Natural killer cell (primary cell): ENCODE results near the gene ZNF593OS. TPM values are rescaled to one million over a fixed set of nuclear protein-coding genes. Genes with fewer than 3 reads are reported as not detected.

Experiments used
- ATAC-seq, 3 donors: fragments of 150-1000 bp in 2 of 3; fragments of 200-7000 bp in 1 of 3; cut with Tn5 transposase; 1 replicate in 1 of 3; 2 replicates in 2 of 3; pipeline ENCODE4 v1.10.0; 2021; ENCODE audit warnings: mild to moderate bottlenecking in 2 of 3, moderate library complexity in 2 of 3
- DNase-seq, 2 donors: peaks; one replicate each; pipeline versions ENCODE4 v3.0.0 to v3.0.0-alpha.2; 2013 to 2021; ENCODE audit warnings: mixed read lengths in 1 of 2
- H3K27ac ChIP-seq: one replicate; pipeline ENCODE4 v1.5.1; 2013; ENCODE audit warnings: mild to moderate bottlenecking, low read length
- H3K27me3 ChIP-seq: one replicate; pipeline ENCODE4 v1.6.1; 2013; ENCODE audit warnings: low read length; ENCODE audit not compliant: control insufficient read depth, insufficient read depth
- H3K36me3 ChIP-seq: one replicate; pipeline ENCODE4 v1.6.1; 2013; ENCODE audit warnings: low read length; ENCODE audit not compliant: control insufficient read depth, insufficient read depth
- H3K4me1 ChIP-seq: one replicate; pipeline ENCODE4 v1.6.1; 2013; ENCODE audit warnings: low read length; ENCODE audit not compliant: control insufficient read depth, insufficient read depth
- H3K4me3 ChIP-seq: one replicate; pipeline ENCODE4 v1.5.1; 2013; ENCODE audit warnings: low read length
- H3K9me3 ChIP-seq: one replicate; pipeline ENCODE4 v1.6.1; 2013; ENCODE audit warnings: low read length; ENCODE audit not compliant: control insufficient read depth, insufficient read depth
- H3K27ac Mint-ChIP-seq, 2 donors: one replicate each; pipeline ENCODE4 v1.8.0; 2022; ENCODE audit warnings: mild to moderate bottlenecking in 2 of 2, mixed read lengths in 2 of 2, moderate library complexity in 1 of 2
- H3K27me3 Mint-ChIP-seq, 2 donors: one replicate each; pipeline ENCODE4 v1.8.0; 2022; ENCODE audit warnings: low read depth in 2 of 2, mixed read lengths in 2 of 2
- H3K36me3 Mint-ChIP-seq: one replicate; pipeline ENCODE4 v1.8.0; 2022; ENCODE audit warnings: mixed read lengths
- H3K4me1 Mint-ChIP-seq, 2 donors: one replicate each; pipeline ENCODE4 v1.8.0; 2022; ENCODE audit warnings: mixed read lengths in 2 of 2
- H3K4me3 Mint-ChIP-seq: one replicate; pipeline ENCODE4 v1.8.0; 2022; ENCODE audit warnings: mild to moderate bottlenecking, moderate library complexity, mixed read lengths
- H3K9me3 Mint-ChIP-seq, 2 donors: one replicate each; pipeline ENCODE4 v1.8.0; 2022; ENCODE audit warnings: mixed read lengths in 2 of 2
- WGBS: methylation state at CpG from one replicate; pipeline ENCODE4 v1.1.7; 2013; ENCODE audit warnings: missing lambda C conversion rate; ENCODE audit not compliant: insufficient coverage; 5-methylcytosine and 5-hydroxymethylcytosine counted together
- intact Hi-C: fragments of 100-400 bp; cut with micrococcal nuclease; formaldehyde crosslinking; loops from one replicate; pipeline ENCODE4 v1.14.2; 2022
- total RNA-seq, 4 donors: library from RNA; stranded (reverse); fragments of 120-200 nt in 1 of 4; gene quantifications; one replicate each; pipeline versions ENCODE4 v1.2.3 to v1.2.4, GENCODE V29; 2013 to 2022
- TF ChIP-seq, protein P1 (sequence below): fragments of 200-600 bp; IDR thresholded peaks from one replicate; pipeline ENCODE4 v1.8.0; 2022; ENCODE audit warnings: antibody characterized with exemption

The ZNF593OS gene
- total RNA-seq, 3 donors from 2014 or later (not counting 1 experiment from before 2014, with no cell fraction given) = not detected

DNA sequence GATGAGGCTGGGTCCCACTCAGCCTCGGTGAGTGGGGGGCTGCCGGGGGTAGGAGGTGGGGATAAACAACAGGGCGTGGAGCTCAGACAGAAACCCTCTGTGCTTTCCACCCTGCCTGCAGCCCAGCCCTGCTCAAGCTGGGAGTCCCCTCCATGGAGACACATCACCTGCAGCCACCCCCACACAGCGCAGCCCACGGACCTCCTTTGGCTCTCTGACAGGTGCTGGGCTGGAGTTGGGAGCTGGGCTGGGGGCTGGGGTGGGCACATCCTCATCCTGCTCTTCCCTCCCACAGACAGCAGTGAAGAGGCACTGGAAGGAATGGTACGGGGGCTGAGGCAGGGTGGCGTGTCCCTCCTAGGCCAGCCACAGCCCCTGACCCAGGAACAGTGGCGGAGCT is 16.8 kb upstream of the ZNF593OS start:
- TF ChIP-seq, protein P1, sequence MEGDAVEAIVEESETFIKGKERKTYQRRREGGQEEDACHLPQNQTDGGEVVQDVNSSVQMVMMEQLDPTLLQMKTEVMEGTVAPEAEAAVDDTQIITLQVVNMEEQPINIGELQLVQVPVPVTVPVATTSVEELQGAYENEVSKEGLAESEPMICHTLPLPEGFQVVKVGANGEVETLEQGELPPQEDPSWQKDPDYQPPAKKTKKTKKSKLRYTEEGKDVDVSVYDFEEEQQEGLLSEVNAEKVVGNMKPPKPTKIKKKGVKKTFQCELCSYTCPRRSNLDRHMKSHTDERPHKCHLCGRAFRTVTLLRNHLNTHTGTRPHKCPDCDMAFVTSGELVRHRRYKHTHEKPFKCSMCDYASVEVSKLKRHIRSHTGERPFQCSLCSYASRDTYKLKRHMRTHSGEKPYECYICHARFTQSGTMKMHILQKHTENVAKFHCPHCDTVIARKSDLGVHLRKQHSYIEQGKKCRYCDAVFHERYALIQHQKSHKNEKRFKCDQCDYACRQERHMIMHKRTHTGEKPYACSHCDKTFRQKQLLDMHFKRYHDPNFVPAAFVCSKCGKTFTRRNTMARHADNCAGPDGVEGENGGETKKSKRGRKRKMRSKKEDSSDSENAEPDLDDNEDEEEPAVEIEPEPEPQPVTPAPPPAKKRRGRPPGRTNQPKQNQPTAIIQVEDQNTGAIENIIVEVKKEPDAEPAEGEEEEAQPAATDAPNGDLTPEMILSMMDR = no peak
- Mint-ChIP-seq H3K36me3 (no peaks in the 10 kb centered on the region), H3K4me1 (peaks cover 0 to 4% of the 10 kb centered on the region in 2 donors), H3K27me3 (peaks cover 0 to 3% of the 10 kb centered on the region in 2 donors), H3K9me3 (no peaks in the 10 kb centered on the region), H3K4me3 (no peak overlapping the region), H3K27ac (no peak overlapping the region)
- H3K4me1 ChIP-seq = no peaks in the 10 kb centered on the region
- no peak overlapping the region for H3K4me3 ChIP-seq
- H3K27me3 ChIP-seq = no peaks in the 10 kb centered on the region
- H3K27ac ChIP-seq = no peak overlapping the region
- no peaks in the 10 kb centered on the region for H3K36me3 ChIP-seq
- no peak for DNase-seq
- no peak for ATAC-seq
- no peaks in the 10 kb centered on the region for H3K9me3 ChIP-seq
- intact Hi-C loops = no loop called here
- 93% methylated on average over 8 of the region's 8 CpGs for WGBS

DNA sequence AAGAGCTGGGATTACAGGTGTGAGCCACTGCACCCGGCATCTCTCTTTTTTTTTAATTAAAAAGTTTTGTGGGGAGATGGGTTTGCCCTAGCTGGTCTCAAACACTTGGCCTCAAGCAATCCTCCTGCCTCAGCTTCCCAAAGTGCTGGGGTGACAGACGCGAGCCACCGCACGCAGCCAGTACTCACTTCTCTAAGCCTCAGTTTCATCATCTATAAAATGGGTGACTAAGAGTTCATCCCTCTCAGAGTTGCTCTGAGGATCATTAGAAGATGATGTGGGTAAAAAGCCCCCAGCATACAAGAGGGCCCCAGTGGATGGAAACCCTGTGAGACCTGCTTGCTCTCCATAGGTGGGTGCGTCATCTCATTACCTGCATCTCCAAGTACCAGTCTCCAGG is 16.2 kb upstream of the ZNF593OS start:
- Mint-ChIP-seq H3K4me3 (no peak overlapping the region), H3K27me3 (peaks cover 0 to 3% of the 10 kb centered on the region in 2 donors), H3K36me3 (no peaks in the 10 kb centered on the region), H3K9me3 (no peaks in the 10 kb centered on the region), H3K27ac (no peak overlapping the region), H3K4me1 (peaks cover 0 to 4% of the 10 kb centered on the region in 2 donors)
- Histone ChIP-seq H3K27me3 (no peaks in the 10 kb centered on the region), H3K4me3 (no peak overlapping the region), H3K27ac (no peak overlapping the region), H3K36me3 (no peaks in the 10 kb centered on the region), H3K9me3 (no peaks in the 10 kb centered on the region), H3K4me1 (no peaks in the 10 kb centered on the region)
- TF ChIP-seq, protein P1 = no peak
- no peak for DNase-seq
- intact Hi-C loops = no loop called here
- ATAC-seq = no peak
- WGBS = 96% methylated on average over 4 of the region's 6 CpGs

DNA sequence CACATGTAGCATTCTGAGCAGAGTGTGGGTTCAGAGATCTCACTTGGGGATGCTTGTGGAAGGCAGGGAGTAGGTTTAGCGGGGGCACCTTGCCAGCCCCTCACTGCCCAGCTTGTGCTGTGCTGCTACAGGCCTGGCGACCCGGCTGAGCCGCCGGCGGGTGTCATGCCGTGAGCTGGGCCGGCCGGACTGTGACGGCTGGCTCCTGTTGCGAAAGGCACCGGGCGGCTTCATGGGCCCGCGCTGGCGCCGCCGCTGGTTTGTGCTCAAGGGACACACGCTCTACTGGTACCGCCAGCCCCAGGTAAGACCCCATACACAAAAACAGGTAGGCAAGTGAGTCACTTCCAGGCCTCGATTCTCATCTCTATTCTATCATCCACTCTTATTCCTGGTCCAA is 13.3 kb upstream of the ZNF593OS start:
- Histone ChIP-seq H3K4me1 (no peaks in the 10 kb centered on the region), H3K36me3 (no peaks in the 10 kb centered on the region), H3K27ac (no peak overlapping the region), H3K4me3 (no peak overlapping the region), H3K9me3 (no peaks in the 10 kb centered on the region), H3K27me3 (no peaks in the 10 kb centered on the region)
- no peaks in the 10 kb centered on the region for H3K9me3 Mint-ChIP-seq
- DNase-seq (no peak), ATAC-seq (no peak)
- H3K36me3 Mint-ChIP-seq = no peaks in the 10 kb centered on the region
- H3K4me3 Mint-ChIP-seq = no peak overlapping the region
- H3K27me3 Mint-ChIP-seq = no peaks in the 10 kb centered on the region
- TF ChIP-seq, protein P1 = no peak
- H3K27ac Mint-ChIP-seq = no peak overlapping the region
- intact Hi-C loops = no loop called here
- H3K4me1 Mint-ChIP-seq = no peaks in the 10 kb centered on the region
- 95% methylated on average over 21 of the region's 21 CpGs for WGBS

DNA sequence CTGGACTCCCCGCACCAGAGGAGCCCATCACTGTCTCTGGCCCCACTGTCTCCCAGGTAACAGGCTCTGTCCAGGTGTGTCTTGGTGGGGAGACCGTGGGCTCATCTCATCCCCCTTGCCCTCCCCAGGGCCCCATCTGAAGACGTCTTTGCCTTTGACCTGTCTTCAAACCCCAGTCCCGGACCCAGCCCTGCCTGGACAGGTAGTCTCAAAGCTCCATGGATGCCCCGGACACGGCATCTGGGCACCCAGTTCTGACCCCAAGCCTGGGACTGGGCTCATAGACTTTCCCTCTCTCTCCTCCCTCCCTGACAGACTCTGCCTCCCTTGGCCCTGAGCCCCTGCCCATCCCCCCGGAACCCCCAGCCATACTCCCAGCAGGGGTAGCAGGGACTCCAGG is 12.5 kb upstream of the ZNF593OS start:
- Mint-ChIP-seq H3K27ac (no peak overlapping the region), H3K4me1 (no peaks in the 10 kb centered on the region), H3K4me3 (no peak overlapping the region), H3K36me3 (no peaks in the 10 kb centered on the region), H3K9me3 (no peaks in the 10 kb centered on the region), H3K27me3 (no peaks in the 10 kb centered on the region)
- H3K27me3 ChIP-seq = no peaks in the 10 kb centered on the region
- no peak overlapping the region for H3K4me3 ChIP-seq
- ATAC-seq (no peak), DNase-seq (no peak)
- no peaks in the 10 kb centered on the region for H3K4me1 ChIP-seq
- WGBS = 96% methylated on average over 6 of the region's 7 CpGs
- H3K27ac ChIP-seq = no peak overlapping the region
- no peaks in the 10 kb centered on the region for H3K36me3 ChIP-seq
- TF ChIP-seq, protein P1 = no peak
- intact Hi-C loops = no loop called here
- no peaks in the 10 kb centered on the region for H3K9me3 ChIP-seq
